Tibial artery (tissue), 4 donors: Measurements from ENCODE around the gene NACC1.

Experiments used
- DNase-seq, 2 donors: peaks; one replicate each; pipeline ENCODE4 v3.0.0-alpha.2; 2019
- H3K27ac ChIP-seq, 2 donors: fragments of 200-600 bp; sonication (generic) in 1 of 2; 1 replicate in 1 of 2; 2 replicates in 1 of 2; pipeline ENCODE4 v1.5.1; 2018 to 2019; ENCODE audit warnings: mild to moderate bottlenecking in 1 of 2
- H3K27me3 ChIP-seq, 2 donors: fragments of 200-600 bp; sonication (generic) in 1 of 2; one replicate each; pipeline versions ENCODE4 v1.5.1 to v1.6.0; 2016 to 2019
- H3K36me3 ChIP-seq, 3 donors: fragments of 200-600 bp; sonication (generic) in 2 of 3; one replicate each; pipeline ENCODE4 v1.5.1; 2016 to 2019; ENCODE audit warnings: mild to moderate bottlenecking in 2 of 3
- H3K4me1 ChIP-seq, 4 donors: fragments of 200-600 bp; sonication (generic) in 2 of 4; 1 replicate in 3 of 4; 2 replicates in 1 of 4; pipeline ENCODE4 v1.5.1; 2016 to 2019
- H3K4me3 ChIP-seq, 2 donors: fragments of 200-600 bp; sonication (generic) in 1 of 2; 1 replicate in 1 of 2; 2 replicates in 1 of 2; pipeline ENCODE4 v1.5.1; 2018 to 2019; ENCODE audit warnings: mild to moderate bottlenecking in 2 of 2
- H3K9me3 ChIP-seq, 3 donors: fragments of 200-600 bp; sonication (generic) in 1 of 3; one replicate each; pipeline ENCODE4 v1.5.1; 2016 to 2019
- intact Hi-C: fragments of 100-400 bp; cut with DNase I; formaldehyde crosslinking; loops from one replicate; pipeline ENCODE4 v1.15.0; 2023; ENCODE audit warnings: low total_unique reads
- TF ChIP-seq, protein P1 (sequence below), 2 experiments: fragments of 200-600 bp in 1 of 2; fragments of 450-650 bp in 1 of 2; IDR thresholded peaks; one replicate each; pipeline ENCODE4 v1.5.1; 2017 to 2019; ENCODE audit warnings: antibody characterized with exemption in 2 of 2, mild to moderate bottlenecking in 1 of 2, moderate library complexity in 1 of 2

NACC1 gene

GRCh38 chr19:13120031-13120430 lies 2.0 kb downstream of the NACC1 start:
- Histone ChIP-seq H3K4me3 (no peak overlapping the region), H3K36me3 (peaks cover 0 to 10% (median 0%) of the 10 kb centered on the region in 3 donors), H3K27ac (no peak overlapping the region), H3K4me1 (peaks cover 0 to 42% (median 31%) of the 10 kb centered on the region in 4 donors), H3K27me3 (no peaks in the 10 kb centered on the region), H3K9me3 (no peaks in the 10 kb centered on the region)
- TF ChIP-seq, protein P1, sequence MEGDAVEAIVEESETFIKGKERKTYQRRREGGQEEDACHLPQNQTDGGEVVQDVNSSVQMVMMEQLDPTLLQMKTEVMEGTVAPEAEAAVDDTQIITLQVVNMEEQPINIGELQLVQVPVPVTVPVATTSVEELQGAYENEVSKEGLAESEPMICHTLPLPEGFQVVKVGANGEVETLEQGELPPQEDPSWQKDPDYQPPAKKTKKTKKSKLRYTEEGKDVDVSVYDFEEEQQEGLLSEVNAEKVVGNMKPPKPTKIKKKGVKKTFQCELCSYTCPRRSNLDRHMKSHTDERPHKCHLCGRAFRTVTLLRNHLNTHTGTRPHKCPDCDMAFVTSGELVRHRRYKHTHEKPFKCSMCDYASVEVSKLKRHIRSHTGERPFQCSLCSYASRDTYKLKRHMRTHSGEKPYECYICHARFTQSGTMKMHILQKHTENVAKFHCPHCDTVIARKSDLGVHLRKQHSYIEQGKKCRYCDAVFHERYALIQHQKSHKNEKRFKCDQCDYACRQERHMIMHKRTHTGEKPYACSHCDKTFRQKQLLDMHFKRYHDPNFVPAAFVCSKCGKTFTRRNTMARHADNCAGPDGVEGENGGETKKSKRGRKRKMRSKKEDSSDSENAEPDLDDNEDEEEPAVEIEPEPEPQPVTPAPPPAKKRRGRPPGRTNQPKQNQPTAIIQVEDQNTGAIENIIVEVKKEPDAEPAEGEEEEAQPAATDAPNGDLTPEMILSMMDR (IDR thresholded peaks at IDR 0.05), result no peak
- DNase-seq, result no peak
- intact Hi-C loops, result no loop called here

- H3K4me1 ChIP-seq, result peaks cover 0 to 34% (median 26%) of the 10 kb centered on the region in 4 donors
- no peaks in the 10 kb centered on the region for H3K27me3 ChIP-seq
- intact Hi-C loops, result no loop called here
- TF ChIP-seq, protein P1 (IDR thresholded peaks at IDR 0.05), result no peak
- no peak overlapping the region for H3K27ac ChIP-seq
- peaks cover 0 to 9% (median 0%) of the 10 kb centered on the region in 3 donors for H3K36me3 ChIP-seq
- no peaks in the 10 kb centered on the region for H3K9me3 ChIP-seq
- no peak for DNase-seq
- H3K4me3 ChIP-seq, result no peak overlapping the region
Measured at GRCh38 chr19:13120817-13121216, 2.8 kb downstream of the NACC1 start.

GRCh38 chr19:13121551-13122274 lies 3.6 kb downstream of the NACC1 start:
- Histone ChIP-seq H3K9me3 (no peaks in the 10 kb centered on the region), H3K4me1 (peaks cover 0 to 29% (median 21%) of the 10 kb centered on the region in 4 donors), H3K4me3 (no peak overlapping the region), H3K27me3 (no peaks in the 10 kb centered on the region), H3K27ac (no peak overlapping the region), H3K36me3 (peaks cover 0 to 15% (median 0%) of the 10 kb centered on the region in 3 donors)
- intact Hi-C loops, result no loop called here
- DNase-seq, result no peak
- TF ChIP-seq, protein P1 (IDR thresholded peaks at IDR 0.05), result no peak

- intact Hi-C loops, result no loop called here
- Histone ChIP-seq H3K36me3 (peaks cover 0 to 15% (median 0%) of the 10 kb centered on the region in 3 donors), H3K4me1 (peaks cover 0 to 26% (median 21%) of the 10 kb centered on the region in 4 donors), H3K27ac (no peak overlapping the region), H3K27me3 (no peaks in the 10 kb centered on the region), H3K4me3 (no peak overlapping the region), H3K9me3 (no peaks in the 10 kb centered on the region)
- TF ChIP-seq, protein P1 (IDR thresholded peaks at IDR 0.05), result no peak
- no peak for DNase-seq
Measured at GRCh38 chr19:13122275-13122878, 4.3 kb downstream of the NACC1 start.

GRCh38 chr19:13122980-13123957 lies 5.2 kb downstream of the NACC1 start:
- Histone ChIP-seq H3K9me3 (no peaks in the 10 kb centered on the region), H3K27me3 (no peaks in the 10 kb centered on the region), H3K4me3 (no peak overlapping the region), H3K4me1 (peaks cover 0 to 28% (median 20%) of the 10 kb centered on the region in 4 donors), H3K36me3 (peaks cover 0 to 15% (median 0%) of the 10 kb centered on the region in 3 donors), H3K27ac (no peak overlapping the region)
- no peak for DNase-seq
- intact Hi-C loops, result no loop called here
- TF ChIP-seq, protein P1 (IDR thresholded peaks at IDR 0.05), result no peak
